Trophoblast cell (in vitro differentiated cells and primary cell): Measurements from ENCODE around the gene RNF150.

ENCODE experiments used
- DNase-seq, 2 donors: peaks; one replicate each; pipeline ENCODE4 v3.0.0-alpha.2; 2016
- H2AFZ ChIP-seq: 2 replicates; pipeline ENCODE4 v1.6.1; 2013; ENCODE audit warnings: low read length, moderate library complexity, mild to moderate bottlenecking; ENCODE audit not compliant: insufficient read depth, poor library complexity
- H2AK5ac ChIP-seq: 2 replicates; pipeline ENCODE4 v1.6.1; 2013; ENCODE audit warnings: mild to moderate bottlenecking, low read length
- H2BK120ac ChIP-seq: 2 replicates; pipeline ENCODE4 v1.6.1; 2013; ENCODE audit warnings: low read length, mild to moderate bottlenecking, moderate library complexity; ENCODE audit not compliant: insufficient read depth, poor library complexity
- H2BK12ac ChIP-seq: 2 replicates; pipeline ENCODE4 v1.6.1; 2013; ENCODE audit warnings: mild to moderate bottlenecking, low read length, moderate library complexity
- H2BK5ac ChIP-seq: 2 replicates; pipeline ENCODE4 v1.6.1; 2013; ENCODE audit warnings: low read length, low read depth, moderate library complexity, mild to moderate bottlenecking; ENCODE audit not compliant: poor library complexity
- H3K14ac ChIP-seq: 2 replicates; pipeline ENCODE4 v1.6.1; 2013; ENCODE audit warnings: mild to moderate bottlenecking, low read length
- H3K18ac ChIP-seq: 2 replicates; pipeline ENCODE4 v1.6.1; 2013; ENCODE audit warnings: mild to moderate bottlenecking, low read length
- H3K23ac ChIP-seq: 2 replicates; pipeline ENCODE4 v1.6.1; 2013; ENCODE audit warnings: low read length
- H3K27ac ChIP-seq: 2 replicates; pipeline ENCODE4 v1.5.1; 2013; ENCODE audit warnings: low read depth, mild to moderate bottlenecking, inconsistent platforms, low read length, moderate library complexity
- H3K27me3 ChIP-seq: 2 replicates; pipeline ENCODE4 v1.6.1; 2013; ENCODE audit warnings: inconsistent platforms, mild to moderate bottlenecking, low read length, moderate library complexity; ENCODE audit not compliant: insufficient read depth
- H3K36me3 ChIP-seq, 2 experiments: 1 replicate in 1 of 2; 2 replicates in 1 of 2; pipeline ENCODE4 v1.6.1; 2013; ENCODE audit warnings: low read length in 2 of 2, mild to moderate bottlenecking in 2 of 2, moderate library complexity in 1 of 2; ENCODE audit not compliant: insufficient read depth in 2 of 2, control insufficient read depth in 1 of 2
- H3K4ac ChIP-seq: 2 replicates; pipeline ENCODE4 v1.6.1; 2013; ENCODE audit warnings: low read depth, mild to moderate bottlenecking, low read length, moderate library complexity
- H3K4me1 ChIP-seq, 2 experiments: 1 replicate in 1 of 2; 2 replicates in 1 of 2; pipeline ENCODE4 v1.6.1; 2013; ENCODE audit warnings: low read length in 2 of 2, mild to moderate bottlenecking in 2 of 2, moderate library complexity in 1 of 2; ENCODE audit not compliant: insufficient read depth in 2 of 2, control insufficient read depth in 1 of 2
- H3K4me2 ChIP-seq: 2 replicates; pipeline ENCODE4 v1.6.1; 2013; ENCODE audit warnings: inconsistent platforms, mild to moderate bottlenecking, low read length, moderate library complexity
- H3K4me3 ChIP-seq: 2 replicates; pipeline ENCODE4 v1.5.1; 2013; ENCODE audit warnings: mild to moderate bottlenecking, low read depth, low read length, inconsistent platforms
- H3K79me1 ChIP-seq: one replicate; pipeline ENCODE4 v1.6.1; 2013; ENCODE audit warnings: low read length
- H3K79me2 ChIP-seq: 2 replicates; pipeline ENCODE4 v1.6.1; 2013; ENCODE audit warnings: low read length, mild to moderate bottlenecking; ENCODE audit not compliant: control insufficient read depth, insufficient read depth, poor library complexity
- H3K9ac ChIP-seq: 2 replicates; pipeline ENCODE4 v1.6.1; 2013; ENCODE audit warnings: mild to moderate bottlenecking, low read length
- H3K9me3 ChIP-seq: 2 replicates; pipeline ENCODE4 v1.6.1; 2013; ENCODE audit warnings: low read depth, mild to moderate bottlenecking, control low read depth, inconsistent platforms, low read length; ENCODE audit not compliant: insufficient read depth
- H4K12ac ChIP-seq: 2 replicates; pipeline ENCODE4 v1.6.1; 2013; ENCODE audit warnings: low read depth, mild to moderate bottlenecking, low read length, moderate library complexity
- H4K8ac ChIP-seq: 2 replicates; pipeline ENCODE4 v1.6.1; 2013; ENCODE audit warnings: low read depth, mild to moderate bottlenecking, low read length, moderate library complexity
- H4K91ac ChIP-seq: one replicate; pipeline ENCODE4 v1.6.1; 2013; ENCODE audit warnings: low read depth, mild to moderate bottlenecking, low read length, moderate library complexity
- WGBS: extraction: QIAGEN DNeasy Blood & Tissue Kit; methylation state at CpG from one replicate; pipeline ENCODE4 v1.1.7; 2013; ENCODE audit warnings: missing lambda C conversion rate; ENCODE audit not compliant: insufficient read length, insufficient coverage; ENCODE audit errors: extremely low coverage; 5-methylcytosine and 5-hydroxymethylcytosine counted together

The RNF150 gene

GRCh38 chr4:140854168-140854567 lies 279.1 kb downstream of the RNF150 start:
- H2AK5ac ChIP-seq: no peak overlapping the region
- no CpG with 5 or more reads among the region's 2 CpGs for WGBS

GRCh38 chr4:140851804-140852203 lies 281.5 kb downstream of the RNF150 start:
- Histone ChIP-seq H3K4me2 (no peak overlapping the region), H3K27ac (no peak overlapping the region), H3K4me1 (no peaks in the 10 kb centered on the region), H3K79me1 (no peaks in the 10 kb centered on the region), H2BK12ac (no peak overlapping the region), H3K79me2 (no peaks in the 10 kb centered on the region), H2BK5ac (no peak overlapping the region), H3K9ac (no peak overlapping the region), H3K23ac (no peak overlapping the region), H2BK120ac (no peak overlapping the region), H3K27me3 (no peaks in the 10 kb centered on the region), H4K91ac (no peak overlapping the region), H3K9me3 (no peaks in the 10 kb centered on the region), H2AK5ac (no peak overlapping the region), H3K4ac (no peak overlapping the region), H3K14ac (no peak overlapping the region), H3K18ac (no peak overlapping the region), H4K8ac (no peak overlapping the region), H3K36me3 (no peaks in the 10 kb centered on the region), H2AFZ (no peak overlapping the region), H3K4me3 (no peak overlapping the region), H4K12ac (no peak overlapping the region)
- no CpG with 5 or more reads among the region's 1 CpG for WGBS
- DNase-seq: no peak

More at GRCh38 chr4:140854168-140854567, 279.1 kb downstream of the RNF150 start:
- Histone ChIP-seq H3K27me3 (no peaks in the 10 kb centered on the region), H3K4me3 (no peak overlapping the region), H3K79me2 (no peaks in the 10 kb centered on the region), H3K18ac (no peak overlapping the region), H4K91ac (no peak overlapping the region), H3K4me2 (no peak overlapping the region), H4K12ac (no peak overlapping the region), H2BK5ac (no peak overlapping the region), H2AFZ (no peak overlapping the region), H3K36me3 (no peaks in the 10 kb centered on the region), H3K4me1 (peaks cover 2% of the 10 kb centered on the region in 2 experiments), H3K14ac (no peak overlapping the region), H4K8ac (no peak overlapping the region), H3K27ac (no peak overlapping the region), H3K9me3 (no peaks in the 10 kb centered on the region), H2BK12ac (no peak overlapping the region), H3K23ac (no peak overlapping the region), H3K4ac (no peak overlapping the region), H3K9ac (no peak overlapping the region), H2BK120ac (no peak overlapping the region), H3K79me1 (peaks cover 2% of the 10 kb centered on the region)
- DNase-seq: no peak

- no peak overlapping the region for H3K4me2 ChIP-seq
- no peak overlapping the region for H2BK12ac ChIP-seq
- no peak overlapping the region for H2BK120ac ChIP-seq
- H3K27ac ChIP-seq: no peak overlapping the region
- no peaks in the 10 kb centered on the region for H3K9me3 ChIP-seq
- H3K4me1 ChIP-seq: no peaks in the 10 kb centered on the region
- H3K9ac ChIP-seq: no peak overlapping the region
- H3K4me3 ChIP-seq: no peak overlapping the region
- DNase-seq: peak; percentile 47 to 86
- H3K79me1 ChIP-seq: no peaks in the 10 kb centered on the region
- H3K79me2 ChIP-seq: no peaks in the 10 kb centered on the region
- H3K27me3 ChIP-seq: no peaks in the 10 kb centered on the region
- no peak overlapping the region for H2AK5ac ChIP-seq
- no CpG with 5 or more reads among the region's 6 CpGs for WGBS
- no peak overlapping the region for H3K14ac ChIP-seq
- H2AFZ ChIP-seq: no peak overlapping the region
- no peaks in the 10 kb centered on the region for H3K36me3 ChIP-seq
- no peak overlapping the region for H4K8ac ChIP-seq
- H2BK5ac ChIP-seq: no peak overlapping the region
- no peak overlapping the region for H3K18ac ChIP-seq
- H3K23ac ChIP-seq: no peak overlapping the region
- no peak overlapping the region for H3K4ac ChIP-seq
- H4K91ac ChIP-seq: no peak overlapping the region
- no peak overlapping the region for H4K12ac ChIP-seq
These were observed 282.1 kb downstream of the RNF150 start for GRCh38 chr4:140851032-140851636.

DNA sequence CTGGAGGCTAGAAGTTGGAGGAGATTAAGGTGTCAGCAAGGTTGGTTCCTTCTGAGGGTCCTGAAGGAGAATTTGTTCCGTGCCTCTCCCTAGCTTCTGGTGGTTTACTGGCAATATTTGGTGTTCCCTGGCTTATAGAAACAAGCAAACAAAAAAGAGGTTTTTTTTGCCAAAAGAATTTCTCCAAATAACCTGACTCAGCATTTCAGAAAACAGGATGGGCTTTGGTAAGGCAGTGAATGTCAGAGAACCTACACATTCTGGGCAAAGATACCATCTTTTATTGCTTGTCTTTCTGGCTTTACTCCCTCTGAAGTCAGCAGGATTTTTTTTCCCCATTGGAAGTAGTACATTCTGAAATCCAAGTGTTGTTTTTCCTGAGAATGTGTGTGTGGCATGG lies 283.7 kb downstream of the RNF150 start:
- Histone ChIP-seq H3K4ac (no peak overlapping the region), H2BK120ac (no peak overlapping the region), H3K27me3 (no peaks in the 10 kb centered on the region), H4K8ac (no peak overlapping the region), H3K36me3 (no peaks in the 10 kb centered on the region), H3K18ac (no peak overlapping the region), H3K14ac (no peak overlapping the region), H3K79me2 (no peaks in the 10 kb centered on the region), H2AK5ac (no peak overlapping the region), H2BK5ac (no peak overlapping the region), H4K12ac (no peak overlapping the region), H2BK12ac (no peak overlapping the region), H3K4me3 (no peak overlapping the region), H3K9me3 (no peaks in the 10 kb centered on the region), H3K4me1 (no peaks in the 10 kb centered on the region), H3K9ac (no peak overlapping the region), H3K79me1 (no peaks in the 10 kb centered on the region), H3K23ac (no peak overlapping the region), H2AFZ (no peak overlapping the region), H3K27ac (no peak overlapping the region), H4K91ac (no peak overlapping the region), H3K4me2 (no peak overlapping the region)
- no CpG with 5 or more reads among the region's 1 CpG for WGBS
- DNase-seq: no peak
